HG03439 (cell line): ENCODE measurements around the gene PNMA1.
"Not testable (repeated sequence)": the region's sequence is repeated elsewhere in the genome, so short reads cannot be mapped to it uniquely, and the experiment has no call there.

ENCODE experiments used
- ATAC-seq: cut with Tn5 transposase; IDR thresholded peaks from one replicate; pipeline ENCODE4 v1.9.1; 2021; ENCODE audit warnings: mild to moderate bottlenecking, moderate library complexity; ENCODE audit not compliant: unreplicated experiment

Gene PNMA1

GRCh38 chr14:73718418-73719251, 4.5 kb upstream of the PNMA1 start:
- ATAC-seq, result no peak

- no peak for ATAC-seq
Observed at GRCh38 chr14:73717711-73718417, 3.7 kb upstream of the PNMA1 start.

GRCh38 chr14:73717266-73717665, 3.1 kb upstream of the PNMA1 start:
- no peak for ATAC-seq

GRCh38 chr14:73715707-73716106, 1.5 kb upstream of the PNMA1 start:
- ATAC-seq, result no peak

- ATAC-seq, result no peak
Observed at GRCh38 chr14:73714656-73715081, 485 bp upstream of the PNMA1 start.

- ATAC-seq, result no peak
Observed at GRCh38 chr14:73713206-73713802, 880 bp downstream of the PNMA1 start.

GRCh38 chr14:73712540-73713180, 1.5 kb downstream of the PNMA1 start:
- no peak for ATAC-seq

GRCh38 chr14:73712071-73712506, 2.1 kb downstream of the PNMA1 start:
- no peak for ATAC-seq

- ATAC-seq, result no peak
Observed at GRCh38 chr14:73710737-73711136, 3.4 kb downstream of the PNMA1 start.

- ATAC-seq, result no peak
Observed at GRCh38 chr14:73709904-73710469, 4.2 kb downstream of the PNMA1 start.

GRCh38 chr14:73708076-73708475, 6.1 kb downstream of the PNMA1 start:
- not testable (repeated sequence) for ATAC-seq

- ATAC-seq, result no peak
Observed at GRCh38 chr14:73700325-73700724, 13.9 kb downstream of the PNMA1 start.

- ATAC-seq, result peak; percentile 80
Observed at GRCh38 chr14:73696466-73697400, 17.5 kb downstream of the PNMA1 start.

GRCh38 chr14:73695997-73696396, 18.2 kb downstream of the PNMA1 start:
- ATAC-seq, result peak; percentile 54

- no peak for ATAC-seq
Observed at GRCh38 chr14:73695082-73695481, 19.1 kb downstream of the PNMA1 start.

GRCh38 chr14:73694083-73694482, 20.1 kb downstream of the PNMA1 start:
- ATAC-seq, result no peak

- ATAC-seq, result no peak
Observed at GRCh38 chr14:73686901-73687300, 27.3 kb downstream of the PNMA1 start.

- ATAC-seq, result no peak
Observed at GRCh38 chr14:73685328-73685727, 28.9 kb downstream of the PNMA1 start.

GRCh38 chr14:73684627-73685026, 29.6 kb downstream of the PNMA1 start:
- ATAC-seq, result no peak

- no peak for ATAC-seq
Observed at GRCh38 chr14:73680821-73681220, 33.4 kb downstream of the PNMA1 start.
